ENCODE measurements around the gene SULT2A1. TPM values are rescaled to one million over a fixed set of nuclear protein-coding genes. Genes with fewer than 3 reads are reported as not detected.
A peak's percentile ranks its signal among the peaks of the same experiment; 100 is the strongest.
"Not testable (repeated sequence)": the region's sequence is repeated elsewhere in the genome, so short reads cannot be mapped to it uniquely, and the experiment has no call there.

SULT2A1 gene
- total RNA-seq, 2 experiments from 2014 or later = not detected

DNA sequence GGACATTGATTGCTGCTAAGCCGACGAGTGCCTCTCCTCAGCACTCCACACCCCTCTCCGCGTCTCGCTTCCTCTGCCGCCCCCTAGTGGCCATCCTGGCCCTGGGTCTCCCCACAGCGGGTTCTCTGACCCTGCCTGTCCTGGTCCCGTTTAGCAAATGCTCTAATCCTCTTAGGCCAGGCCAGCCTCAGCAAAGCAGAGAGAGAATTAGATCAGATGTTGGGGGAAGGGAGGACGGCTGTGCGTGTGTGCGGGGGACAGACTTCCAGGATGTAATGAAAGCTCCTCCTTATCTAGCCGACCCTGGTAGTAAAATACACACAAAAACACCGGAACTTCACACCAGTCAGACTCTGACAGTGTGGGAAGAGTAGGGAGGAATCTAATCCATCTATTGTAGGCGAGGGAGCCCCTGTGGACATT lies 22.6 kb downstream of the SULT2A1 start:
- H3K4me1 Mint-ChIP-seq (ENCODE audit: low read depth) = no peaks in the 10 kb centered on the region
- Histone ChIP-seq H3K4me3 (ENCODE audit: low read length) (no peak overlapping the region), H3K27ac (ENCODE audit: low read depth in 1 of 2, low read length in 2 of 2) (no peak overlapping the region), H3K27me3 (ENCODE audit: control insufficient read depth in 1 of 2, insufficient read depth in 2 of 2, low read length in 2 of 2) (peaks cover 0 to 4% of the 10 kb centered on the region in 2 experiments), H3K36me3 (ENCODE audit: insufficient read depth, low read length) (no peaks in the 10 kb centered on the region), H3K4me1 (ENCODE audit: insufficient read depth, low read length) (peaks cover 4% of the 10 kb centered on the region), H3K9me3 (ENCODE audit: control insufficient read depth in 1 of 2, insufficient read depth in 1 of 2, low read length in 2 of 2) (peaks cover 0 to 8% of the 10 kb centered on the region in 2 experiments)
- H3K27me3 Mint-ChIP-seq = peaks cover 24% of the 10 kb centered on the region
- TF ChIP-seq, protein P1, sequence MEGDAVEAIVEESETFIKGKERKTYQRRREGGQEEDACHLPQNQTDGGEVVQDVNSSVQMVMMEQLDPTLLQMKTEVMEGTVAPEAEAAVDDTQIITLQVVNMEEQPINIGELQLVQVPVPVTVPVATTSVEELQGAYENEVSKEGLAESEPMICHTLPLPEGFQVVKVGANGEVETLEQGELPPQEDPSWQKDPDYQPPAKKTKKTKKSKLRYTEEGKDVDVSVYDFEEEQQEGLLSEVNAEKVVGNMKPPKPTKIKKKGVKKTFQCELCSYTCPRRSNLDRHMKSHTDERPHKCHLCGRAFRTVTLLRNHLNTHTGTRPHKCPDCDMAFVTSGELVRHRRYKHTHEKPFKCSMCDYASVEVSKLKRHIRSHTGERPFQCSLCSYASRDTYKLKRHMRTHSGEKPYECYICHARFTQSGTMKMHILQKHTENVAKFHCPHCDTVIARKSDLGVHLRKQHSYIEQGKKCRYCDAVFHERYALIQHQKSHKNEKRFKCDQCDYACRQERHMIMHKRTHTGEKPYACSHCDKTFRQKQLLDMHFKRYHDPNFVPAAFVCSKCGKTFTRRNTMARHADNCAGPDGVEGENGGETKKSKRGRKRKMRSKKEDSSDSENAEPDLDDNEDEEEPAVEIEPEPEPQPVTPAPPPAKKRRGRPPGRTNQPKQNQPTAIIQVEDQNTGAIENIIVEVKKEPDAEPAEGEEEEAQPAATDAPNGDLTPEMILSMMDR (IDR thresholded peaks at IDR 0.05) = peak; percentile 94
- no peaks in the 10 kb centered on the region for H3K36me3 Mint-ChIP-seq (ENCODE audit: low read depth)
- ChIA-PET POLR2A (interaction anchor here (0.6 kb wide), 1 partner anchor 147 kb away, joined by 3 read pairs; no protein-coding TSS in a partner anchor), CTCF (interaction anchor here (0.6 to 1.3 kb wide), 3 partner anchors 13 to 19 kb away, joined by 3 to 6 read pairs (median 4); no protein-coding TSS in a partner anchor)
- intact Hi-C loops (cut with DNase I, micrococcal nuclease) = loop anchor here in 1 of 2 experiments (1.0 kb wide), 1 partner anchor 50 kb away; no protein-coding TSS in a partner anchor
- no peak overlapping the region for H3K4me3 Mint-ChIP-seq
- H3K9me3 Mint-ChIP-seq = no peaks in the 10 kb centered on the region
- DNase-seq (peak; percentile 61 to 91 (median 81)), ATAC-seq (ENCODE audit: poor library complexity) (peak; percentile 91)
- no peak overlapping the region for H3K27ac Mint-ChIP-seq

- Histone ChIP-seq H3K27ac (ENCODE audit: low read depth in 1 of 2, low read length in 2 of 2) (no peak overlapping the region), H3K36me3 (ENCODE audit: insufficient read depth, low read length) (no peaks in the 10 kb centered on the region), H3K4me1 (ENCODE audit: insufficient read depth, low read length) (peaks cover 4% of the 10 kb centered on the region), H3K27me3 (ENCODE audit: control insufficient read depth in 1 of 2, insufficient read depth in 2 of 2, low read length in 2 of 2) (no peaks in the 10 kb centered on the region), H3K9me3 (ENCODE audit: control insufficient read depth in 1 of 2, insufficient read depth in 1 of 2, low read length in 2 of 2) (peaks cover 0 to 8% of the 10 kb centered on the region in 2 experiments), H3K4me3 (ENCODE audit: low read length) (no peak overlapping the region)
- Mint-ChIP-seq H3K27ac (no peak overlapping the region), H3K4me3 (no peak overlapping the region), H3K9me3 (no peaks in the 10 kb centered on the region), H3K4me1 (ENCODE audit: low read depth) (no peaks in the 10 kb centered on the region), H3K36me3 (ENCODE audit: low read depth) (no peaks in the 10 kb centered on the region), H3K27me3 (peaks cover 31% of the 10 kb centered on the region)
- ATAC-seq (ENCODE audit: poor library complexity) = no peak
- no peak for DNase-seq
- TF ChIP-seq, protein P1 (IDR thresholded peaks at IDR 0.05) = no peak
- intact Hi-C loops (cut with DNase I, micrococcal nuclease) = no loop called here
- ChIA-PET CTCF (no interaction called here), POLR2A (interaction anchor here (0.6 kb wide), 1 partner anchor 26 kb away, joined by 4 read pairs; no protein-coding TSS in a partner anchor)
These were observed 24.5 kb downstream of the SULT2A1 start for GRCh38 chr19:47861630-47862029.

GRCh38 chr19:47860602-47861297 lies 25.4 kb downstream of the SULT2A1 start:
- Histone ChIP-seq H3K4me3 (ENCODE audit: low read length) (no peak overlapping the region), H3K36me3 (ENCODE audit: insufficient read depth, low read length) (no peaks in the 10 kb centered on the region), H3K4me1 (ENCODE audit: insufficient read depth, low read length) (peaks cover 4% of the 10 kb centered on the region), H3K27ac (ENCODE audit: low read depth in 1 of 2, low read length in 2 of 2) (no peak overlapping the region), H3K9me3 (ENCODE audit: control insufficient read depth in 1 of 2, insufficient read depth in 1 of 2, low read length in 2 of 2) (peaks cover 0 to 8% of the 10 kb centered on the region in 2 experiments), H3K27me3 (ENCODE audit: control insufficient read depth in 1 of 2, insufficient read depth in 2 of 2, low read length in 2 of 2) (peaks cover 0 to 2% of the 10 kb centered on the region in 2 experiments)
- ATAC-seq (ENCODE audit: poor library complexity) = no peak
- H3K9me3 Mint-ChIP-seq = no peaks in the 10 kb centered on the region
- ChIA-PET POLR2A (interaction anchor here (0.6 kb wide), 1 partner anchor 26 kb away, joined by 4 read pairs; no protein-coding TSS in a partner anchor), CTCF (no interaction called here)
- peaks cover 31% of the 10 kb centered on the region for H3K27me3 Mint-ChIP-seq
- H3K36me3 Mint-ChIP-seq (ENCODE audit: low read depth) = no peaks in the 10 kb centered on the region
- H3K4me3 Mint-ChIP-seq = no peak overlapping the region
- H3K4me1 Mint-ChIP-seq (ENCODE audit: low read depth) = no peaks in the 10 kb centered on the region
- intact Hi-C loops (cut with DNase I, micrococcal nuclease) = no loop called here
- no peak for DNase-seq
- H3K27ac Mint-ChIP-seq = no peak overlapping the region
- TF ChIP-seq, protein P1 (IDR thresholded peaks at IDR 0.05) = no peak

GRCh38 chr19:47859838-47860237 lies 26.3 kb downstream of the SULT2A1 start:
- ATAC-seq (ENCODE audit: poor library complexity); H3K4me1 Mint-ChIP-seq (ENCODE audit: low read depth); H3K9me3 ChIP-seq (ENCODE audit: control insufficient read depth in 1 of 2, insufficient read depth in 1 of 2, low read length in 2 of 2); H3K27ac Mint-ChIP-seq; H3K27me3 ChIP-seq (ENCODE audit: control insufficient read depth in 1 of 2, insufficient read depth in 2 of 2, low read length in 2 of 2); H3K27ac ChIP-seq (ENCODE audit: low read depth in 1 of 2, low read length in 2 of 2); H3K36me3 ChIP-seq (ENCODE audit: insufficient read depth, low read length); intact Hi-C loops (cut with DNase I, micrococcal nuclease); DNase-seq; CTCF ChIA-PET; H3K4me3 Mint-ChIP-seq; H3K4me1 ChIP-seq (ENCODE audit: insufficient read depth, low read length); H3K4me3 ChIP-seq (ENCODE audit: low read length); POLR2A ChIA-PET; H3K36me3 Mint-ChIP-seq (ENCODE audit: low read depth); H3K9me3 Mint-ChIP-seq: not testable (repeated sequence)
- H3K27me3 Mint-ChIP-seq = peaks cover 31% of the 10 kb centered on the region

DNA sequence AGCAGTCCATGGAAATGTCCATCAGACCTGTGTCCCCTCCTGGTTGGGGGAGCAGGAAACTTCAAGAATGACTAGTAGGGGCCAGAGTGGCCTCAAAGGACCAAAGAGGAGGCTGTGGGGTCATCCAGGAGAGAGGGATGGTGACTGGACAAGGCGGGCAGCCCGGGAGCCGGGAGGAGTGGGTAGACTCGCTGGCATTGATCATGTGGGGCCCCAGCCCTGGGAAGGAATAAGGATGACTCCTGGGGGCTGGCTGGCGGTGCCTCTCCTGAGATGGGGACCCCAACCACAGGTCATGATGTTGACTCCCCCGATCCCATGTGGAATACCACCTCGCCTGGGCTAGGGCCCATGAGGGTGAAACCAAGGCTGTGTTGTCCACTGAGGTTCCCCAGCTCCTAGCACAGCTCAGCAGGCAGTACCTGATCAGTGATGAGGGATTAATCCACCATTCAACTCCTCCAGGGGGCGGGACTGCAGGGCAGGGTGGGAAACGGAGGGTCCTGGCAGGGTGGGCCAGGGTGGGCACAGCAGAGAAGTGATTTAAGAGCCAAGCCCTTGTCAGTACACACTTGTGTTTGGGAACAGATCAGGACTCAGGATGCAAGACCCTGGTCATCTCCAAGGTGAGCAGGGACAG lies 27.3 kb downstream of the SULT2A1 start, which contains the start of gene TPRX2:
TSS of gene TPRX2 (plus strand) at position 590 of the 640 bp plus-strand sequence. CDS start at position 602, 12 bp downstream.
- POLR2A ChIA-PET; H3K27me3 ChIP-seq (ENCODE audit: control insufficient read depth in 1 of 2, insufficient read depth in 2 of 2, low read length in 2 of 2); ATAC-seq (ENCODE audit: poor library complexity); H3K4me3 Mint-ChIP-seq; H3K9me3 Mint-ChIP-seq; DNase-seq; CTCF ChIA-PET; H3K27ac Mint-ChIP-seq; H3K36me3 ChIP-seq (ENCODE audit: insufficient read depth, low read length); H3K9me3 ChIP-seq (ENCODE audit: control insufficient read depth in 1 of 2, insufficient read depth in 1 of 2, low read length in 2 of 2); H3K36me3 Mint-ChIP-seq (ENCODE audit: low read depth); H3K27ac ChIP-seq (ENCODE audit: low read depth in 1 of 2, low read length in 2 of 2); H3K4me3 ChIP-seq (ENCODE audit: low read length); H3K4me1 ChIP-seq (ENCODE audit: insufficient read depth, low read length); intact Hi-C loops (cut with DNase I, micrococcal nuclease): not testable (repeated sequence)
- H3K27me3 Mint-ChIP-seq = peaks cover 36% of the 10 kb centered on the region
- H3K4me1 Mint-ChIP-seq (ENCODE audit: low read depth) = peaks cover 11% of the 10 kb centered on the region
